Liver (tissue), 9 donors: Measurements from ENCODE around the gene OXCT1. TPM values are rescaled to one million over a fixed set of nuclear protein-coding genes. Genes with fewer than 3 reads are reported as not detected.

ENCODE experiments used
- DNase-seq: peaks from one replicate; pipeline ENCODE4 v3.0.0-alpha.2; 2017; ENCODE audit warnings: low spot score
- H3K27ac ChIP-seq, 2 donors: one replicate each; pipeline ENCODE4 v1.7.0; 2013; ENCODE audit warnings: inconsistent platforms in 2 of 2, low read length in 2 of 2, control low read depth in 1 of 2, low read depth in 1 of 2, mild to moderate bottlenecking in 1 of 2
- H3K27me3 ChIP-seq, 4 donors: one replicate each; pipeline versions ENCODE4 v1.6.1 to v1.7.0; 2013; ENCODE audit warnings: low read length in 3 of 4, inconsistent platforms in 1 of 4, mild to moderate bottlenecking in 1 of 4, moderate library complexity in 1 of 4; ENCODE audit not compliant: control insufficient read depth in 4 of 4, insufficient read depth in 4 of 4
- H3K36me3 ChIP-seq, 4 donors: one replicate each; pipeline versions ENCODE4 v1.6.1 to v1.7.0; 2013; ENCODE audit warnings: low read length in 3 of 4, mild to moderate bottlenecking in 3 of 4, low read depth in 1 of 4, moderate library complexity in 1 of 4; ENCODE audit not compliant: control insufficient read depth in 4 of 4, insufficient read depth in 3 of 4
- H3K4me1 ChIP-seq, 4 donors: one replicate each; pipeline versions ENCODE4 v1.6.1 to v1.7.0; 2013; ENCODE audit warnings: low read length in 3 of 4, mild to moderate bottlenecking in 3 of 4, moderate library complexity in 1 of 4; ENCODE audit not compliant: control insufficient read depth in 4 of 4, insufficient read depth in 4 of 4
- H3K4me3 ChIP-seq, 3 donors: one replicate each; pipeline versions ENCODE4 v1.6.1 to v1.7.0; 2013; ENCODE audit warnings: low read length in 3 of 3, control low read depth in 1 of 3, low read depth in 1 of 3, mild to moderate bottlenecking in 1 of 3
- H3K9ac ChIP-seq, 2 donors: one replicate each; pipeline ENCODE4 v1.7.0; 2013; ENCODE audit warnings: low read length in 2 of 2, mild to moderate bottlenecking in 2 of 2, moderate library complexity in 2 of 2, control low read depth in 1 of 2, low read depth in 1 of 2
- H3K9me3 ChIP-seq, 4 donors: one replicate each; pipeline versions ENCODE4 v1.6.1 to v1.7.0; 2013; ENCODE audit warnings: low read length in 3 of 4; ENCODE audit not compliant: control insufficient read depth in 4 of 4
- ATF3 ChIP-seq: IDR thresholded peaks from 2 replicates; pipeline ENCODE4 v1.6.1; 2016; ENCODE audit warnings: antibody characterized with exemption
- CTCF ChIP-seq: fragments of 150-350 bp; IDR thresholded peaks from 2 replicates; pipeline ENCODE4 v1.5.1; 2017; ENCODE audit warnings: improper control_type of control experiment, low read depth, low read length; ENCODE audit not compliant: missing input control
- EGR1 ChIP-seq, 2 donors: IDR thresholded peaks; 2 replicates each; pipeline ENCODE4 v1.6.1; 2016 to 2018; ENCODE audit warnings: antibody characterized with exemption in 2 of 2, low read depth in 2 of 2
- FOXA1 ChIP-seq: IDR thresholded peaks from 2 replicates; pipeline ENCODE4 v1.6.1; 2016; ENCODE audit warnings: antibody characterized with exemption
- GABPA ChIP-seq, 2 donors: IDR thresholded peaks in 1 of 2; conservative IDR thresholded peaks in 1 of 2; 2 replicates each; pipeline ENCODE4 v1.6.1; 2016; ENCODE audit warnings: antibody characterized with exemption in 2 of 2, mild to moderate bottlenecking in 1 of 2, moderate library complexity in 1 of 2
- HNF4A ChIP-seq, 2 donors: conservative IDR thresholded peaks; 2 replicates each; pipeline ENCODE4 v1.6.1; 2016; ENCODE audit warnings: antibody characterized with exemption in 2 of 2, mild to moderate bottlenecking in 2 of 2
- HNF4G ChIP-seq: IDR thresholded peaks from 2 replicates; pipeline ENCODE4 v1.6.1; 2016; ENCODE audit warnings: antibody characterized with exemption
- JUND ChIP-seq, 2 donors: IDR thresholded peaks; 2 replicates each; pipeline ENCODE4 v1.6.1; 2016; ENCODE audit warnings: antibody characterized with exemption in 2 of 2
- MAX ChIP-seq: IDR thresholded peaks from 2 replicates; pipeline ENCODE4 v1.6.1; 2016; ENCODE audit warnings: antibody characterized with exemption
- NR2F2 ChIP-seq: IDR thresholded peaks from 2 replicates; pipeline ENCODE4 v1.6.1; 2016; ENCODE audit warnings: antibody characterized with exemption
- RAD21 ChIP-seq, 2 donors: IDR thresholded peaks; 2 replicates each; pipeline ENCODE4 v1.6.1; 2016; ENCODE audit warnings: antibody characterized with exemption in 2 of 2, mild to moderate bottlenecking in 2 of 2
- REST ChIP-seq: IDR thresholded peaks from 2 replicates; pipeline ENCODE4 v1.6.1; 2016; ENCODE audit warnings: antibody characterized with exemption, mild to moderate bottlenecking
- RXRA ChIP-seq, 2 donors: IDR thresholded peaks; 2 replicates each; pipeline ENCODE4 v1.6.1; 2017 to 2018; ENCODE audit warnings: antibody characterized with exemption in 2 of 2, mild to moderate bottlenecking in 1 of 2
- SP1 ChIP-seq: IDR thresholded peaks from 2 replicates; pipeline ENCODE4 v1.6.1; 2018; ENCODE audit warnings: antibody characterized with exemption, mild to moderate bottlenecking
- TAF1 ChIP-seq: conservative IDR thresholded peaks from 2 replicates; pipeline ENCODE4 v1.6.1; 2016; ENCODE audit warnings: antibody characterized with exemption, mild to moderate bottlenecking
- YY1 ChIP-seq: IDR thresholded peaks from 2 replicates; pipeline ENCODE4 v1.6.1; 2016; ENCODE audit warnings: antibody characterized with exemption, mild to moderate bottlenecking
- ZBTB33 ChIP-seq: IDR thresholded peaks from 2 replicates; pipeline ENCODE4 v1.6.1; 2016; ENCODE audit warnings: antibody characterized with exemption
- WGBS: extraction: QIAGEN DNeasy Blood & Tissue Kit; methylation state at CpG from one replicate; pipeline ENCODE4 v1.1.7; 2013; 5-methylcytosine and 5-hydroxymethylcytosine counted together
- polyA plus RNA-seq, 2 donors: library from polyadenylated mRNA; stranded (reverse) in 1 of 2; unstranded in 1 of 2; fragments of 200-250 nt in 1 of 2; fragments of >200 nt in 1 of 2; fragmentation: Nextera tagmentation in 1 of 2; extraction: Ambion mirVana in 1 of 2; gene quantifications; one replicate each; pipeline versions ENCODE4 v1.2.1 to v1.2.3, GENCODE V29; 2013 to 2015
- total RNA-seq, 2 donors: library from RNA; depleted of rRNA; stranded (reverse); fragments of >200 nt; gene quantifications; one replicate each; pipeline ENCODE4 v1.2.3, GENCODE V29; 2014
- donor health status: healthy.
- donor health status: healthy.
- donor health status: healthy.
- donor health status: healthy.
- donor health status: healthy.

Gene OXCT1
- total and polyA plus RNA-seq, 4 donors: 0.72 to 10.7 (median 1.1) TPM

GRCh38 chr5:41772785-41773442 lies 97.3 kb downstream of the OXCT1 start:
- DNase-seq: no peak
- Histone ChIP-seq H3K4me1 (no peaks in the 10 kb centered on the region), H3K9me3 (no peaks in the 10 kb centered on the region), H3K36me3 (no peaks in the 10 kb centered on the region), H3K9ac (no peak overlapping the region), H3K27ac (no peak overlapping the region), H3K4me3 (no peak overlapping the region), H3K27me3 (no peaks in the 10 kb centered on the region)
- 85% methylated on average over 4 of the region's 4 CpGs for WGBS
- TF ChIP-seq JUND (IDR thresholded peaks at IDR 0.05) (no peak), NR2F2 (no peak), MAX (no peak), ZBTB33 (no peak), RAD21 (IDR thresholded peaks at IDR 0.05) (no peak), HNF4A (conservative IDR thresholded peaks at IDR 0.05) (no peak), YY1 (no peak), GABPA (IDR thresholded peaks at IDR 0.05 in 1 of 2, conservative IDR thresholded peaks at IDR 0.05 in 1 of 2) (no peak), RXRA (IDR thresholded peaks at IDR 0.05) (no peak), CTCF (no peak), EGR1 (IDR thresholded peaks at IDR 0.05; ENCODE audit: low read depth in 2 of 2) (no peak), REST (no peak), SP1 (no peak), FOXA1 (no peak), HNF4G (no peak), TAF1 (no peak)

GRCh38 chr5:41772056-41772455 lies 98.2 kb downstream of the OXCT1 start:
- H3K9me3 ChIP-seq: no peaks in the 10 kb centered on the region
- 61% methylated on average over 2 of the region's 2 CpGs for WGBS
- no peak overlapping the region for H3K27ac ChIP-seq
- no peaks in the 10 kb centered on the region for H3K27me3 ChIP-seq
- no peaks in the 10 kb centered on the region for H3K36me3 ChIP-seq
- H3K4me3 ChIP-seq: no peak overlapping the region
- no peak overlapping the region for H3K9ac ChIP-seq
- DNase-seq: no peak
- H3K4me1 ChIP-seq: no peaks in the 10 kb centered on the region
- TF ChIP-seq RAD21 (IDR thresholded peaks at IDR 0.05) (no peak), YY1 (no peak), ZBTB33 (no peak), HNF4G (no peak), REST (no peak), ATF3 (no peak), HNF4A (conservative IDR thresholded peaks at IDR 0.05) (no peak), NR2F2 (no peak), SP1 (no peak)
